ENCODE data around the gene KREMEN1. TPM values are rescaled to one million over a fixed set of nuclear protein-coding genes. Genes with fewer than 3 reads are reported as not detected.

The KREMEN1 gene
- total RNA-seq, 1 donor from 2014 or later, result 1.4 TPM

- Histone ChIP-seq H3K9ac (no peak overlapping the region), H2AFZ (replicated peaks) (peak overlapping the region; percentile 37), H3K4me2 (no peak overlapping the region), H3F3A (ENCODE audit: low read depth) (peaks cover 8% of the 10 kb centered on the region), H3K9me3 (ENCODE audit: low read depth) (no peaks in the 10 kb centered on the region), H3K27ac (no peak overlapping the region), H3K4me1 (peaks cover 11% of the 10 kb centered on the region), H3K36me3 (no peaks in the 10 kb centered on the region), H3K4me3 (no peak overlapping the region), H3K27me3 (no peaks in the 10 kb centered on the region), H3K79me2 (ENCODE audit: low read depth) (no peaks in the 10 kb centered on the region), H4K20me1 (ENCODE audit: low read depth) (no peaks in the 10 kb centered on the region)
- peaks cover 3% of the 10 kb centered on the region for H3K27me3 Mint-ChIP-seq (ENCODE audit: insufficient read depth, low read depth)
- H3K9me3 Mint-ChIP-seq, result no peaks in the 10 kb centered on the region
- H3K36me3 Mint-ChIP-seq, result peaks cover 3% of the 10 kb centered on the region
- TF ChIP-seq EZH2phosphoT487 (IDR thresholded peaks at IDR 0.05), result no peak
- no peak for TF ChIP-seq EZH2 (IDR thresholded peaks at IDR 0.05)
- TF ChIP-seq CTCF (IDR thresholded peaks at IDR 0.05), result no peak
- H3K27ac Mint-ChIP-seq, result peak overlapping the region; percentile 76
- no peak for DNase-seq (ENCODE audit: low spot score)
- H3K4me1 Mint-ChIP-seq, result peaks cover 35% of the 10 kb centered on the region
- peak overlapping the region; percentile 60 for H3K4me3 Mint-ChIP-seq
Measured at GRCh38 chr22:29195118-29195963, 122.5 kb downstream of the KREMEN1 start.

GRCh38 chr22:29195964-29196666, 123.3 kb downstream of the KREMEN1 start:
- H3K9me3 Mint-ChIP-seq, result no peaks in the 10 kb centered on the region
- peaks cover 34% of the 10 kb centered on the region for H3K4me1 Mint-ChIP-seq
- H3K36me3 Mint-ChIP-seq, result peaks cover 3% of the 10 kb centered on the region
- TF ChIP-seq EZH2phosphoT487 (IDR thresholded peaks at IDR 0.05) (no peak), CTCF (IDR thresholded peaks at IDR 0.05) (no peak), EZH2 (IDR thresholded peaks at IDR 0.05) (no peak)
- DNase-seq (ENCODE audit: low spot score), result no peak
- peaks cover 8% of the 10 kb centered on the region for H3F3A ChIP-seq (ENCODE audit: low read depth)
- H3K27me3 ChIP-seq, result no peaks in the 10 kb centered on the region
- H3K4me3 Mint-ChIP-seq, result no peak overlapping the region
- H3K27me3 Mint-ChIP-seq (ENCODE audit: insufficient read depth, low read depth), result peaks cover 3% of the 10 kb centered on the region
- peak overlapping the region; percentile 76 for H3K27ac Mint-ChIP-seq
- no peak overlapping the region for H3K4me2 ChIP-seq
- peaks cover 11% of the 10 kb centered on the region for H3K4me1 ChIP-seq
- no peak overlapping the region for H3K4me3 ChIP-seq
- no peaks in the 10 kb centered on the region for H3K79me2 ChIP-seq (ENCODE audit: low read depth)
- no peaks in the 10 kb centered on the region for H3K36me3 ChIP-seq
- H3K9me3 ChIP-seq (ENCODE audit: low read depth), result no peaks in the 10 kb centered on the region
- peak overlapping the region; percentile 37 for H2AFZ ChIP-seq (replicated peaks)
- H4K20me1 ChIP-seq (ENCODE audit: low read depth), result no peaks in the 10 kb centered on the region
- H3K9ac ChIP-seq, result no peak overlapping the region
- no peak overlapping the region for H3K27ac ChIP-seq

GRCh38 chr22:29197096-29197495, 124.3 kb downstream of the KREMEN1 start:
- TF ChIP-seq EZH2phosphoT487 (IDR thresholded peaks at IDR 0.05), result no peak
- no peak for TF ChIP-seq CTCF (IDR thresholded peaks at IDR 0.05)
- H4K20me1 ChIP-seq (ENCODE audit: low read depth), result no peaks in the 10 kb centered on the region
- H2AFZ ChIP-seq (replicated peaks), result no peak overlapping the region
- H3F3A ChIP-seq (ENCODE audit: low read depth), result peaks cover 10% of the 10 kb centered on the region
- H3K4me1 ChIP-seq, result peaks cover 11% of the 10 kb centered on the region
- peaks cover 3% of the 10 kb centered on the region for H3K27me3 Mint-ChIP-seq (ENCODE audit: insufficient read depth, low read depth)
- H3K4me2 ChIP-seq, result no peak overlapping the region
- no peaks in the 10 kb centered on the region for H3K79me2 ChIP-seq (ENCODE audit: low read depth)
- H3K9me3 ChIP-seq (ENCODE audit: low read depth), result no peaks in the 10 kb centered on the region
- no peaks in the 10 kb centered on the region for H3K27me3 ChIP-seq
- peaks cover 40% of the 10 kb centered on the region for H3K4me1 Mint-ChIP-seq
- H3K27ac Mint-ChIP-seq, result no peak overlapping the region
- no peak overlapping the region for H3K4me3 ChIP-seq
- no peaks in the 10 kb centered on the region for H3K9me3 Mint-ChIP-seq
- H3K36me3 Mint-ChIP-seq, result peaks cover 3% of the 10 kb centered on the region
- H3K27ac ChIP-seq, result no peak overlapping the region
- DNase-seq (ENCODE audit: low spot score), result no peak
- H3K9ac ChIP-seq, result no peak overlapping the region
- H3K36me3 ChIP-seq, result no peaks in the 10 kb centered on the region
- H3K4me3 Mint-ChIP-seq, result no peak overlapping the region

All from neural progenitor cell (in vitro differentiated cells).